ENCODE results near the gene PDC.
"Not testable (repeated sequence)": the region's sequence is repeated elsewhere in the genome, so short reads cannot be mapped to it uniquely, and the experiment has no call there.

DNA sequence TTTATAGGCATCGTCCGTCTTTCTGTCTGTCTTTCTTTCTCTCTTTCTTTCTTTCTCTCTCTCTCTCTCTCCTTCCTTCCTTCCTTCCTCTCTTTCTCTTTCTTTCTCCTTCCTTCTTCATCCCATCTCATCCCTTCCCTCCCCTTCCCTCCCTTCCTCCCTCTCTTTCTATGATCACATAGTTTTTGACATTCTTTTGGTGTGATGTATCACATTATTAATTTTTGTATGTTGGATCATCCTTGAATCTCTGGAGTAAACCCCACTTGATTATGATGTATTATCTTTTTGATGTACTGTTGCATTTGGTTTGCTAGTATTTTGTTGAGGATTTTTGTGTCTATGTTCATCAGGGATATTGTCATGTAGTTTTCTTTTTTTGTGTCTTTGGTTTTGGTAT, 59.5 kb downstream of the PDC start:
- TF ChIP-seq CTCF (IDR thresholded peaks at IDR 0.05); ZFX (IDR thresholded peaks at IDR 0.05; ENCODE audit: borderline replicate concordance): not testable (repeated sequence)

All from 22Rv1 (cell line).